ENCODE data around the gene TTLL5.

TTLL5 gene

GRCh38 chr14:75630695-75631452 lies 30.2 kb upstream of the TTLL5 start:
- no peak for TF ChIP-seq ISL1 (CRISPR knock-in tag; IDR thresholded peaks at IDR 0.05)
- no peak for TF ChIP-seq CSDC2 (CRISPR knock-in tag; IDR thresholded peaks at IDR 0.05)
- no peak for TF ChIP-seq OSR1 (CRISPR knock-in tag; IDR thresholded peaks at IDR 0.05)
- TF ChIP-seq ZC3H10 (CRISPR knock-in tag; IDR thresholded peaks at IDR 0.05) = no peak
- no peak for TF ChIP-seq BACH2 (CRISPR knock-in tag; IDR thresholded peaks at IDR 0.05; ENCODE audit: borderline replicate concordance)
- TF ChIP-seq TSHZ2 (CRISPR knock-in tag; IDR thresholded peaks at IDR 0.05) = no peak
- no peak for TF ChIP-seq ZNF8 (CRISPR knock-in tag; IDR thresholded peaks at IDR 0.05)
- TF ChIP-seq TOX (CRISPR knock-in tag; IDR thresholded peaks at IDR 0.05; ENCODE audit: borderline replicate concordance) = no peak
- TF ChIP-seq POU6F1 (CRISPR knock-in tag; IDR thresholded peaks at IDR 0.05; ENCODE audit: borderline replicate concordance, low read depth) = no peak
- TF ChIP-seq CSRNP3 (CRISPR knock-in tag; IDR thresholded peaks at IDR 0.05) = no peak
- TF ChIP-seq ZFP30 (CRISPR knock-in tag; IDR thresholded peaks at IDR 0.05) = no peak
- TF ChIP-seq GLIS3 (CRISPR knock-in tag; IDR thresholded peaks at IDR 0.05) = no peak
- TF ChIP-seq RARB (CRISPR knock-in tag; IDR thresholded peaks at IDR 0.05) = no peak
- no peak for TF ChIP-seq ZNF565 (CRISPR knock-in tag; conservative IDR thresholded peaks at IDR 0.05; ENCODE audit: low read depth)
- no peak for TF ChIP-seq ARNTL (CRISPR knock-in tag; IDR thresholded peaks at IDR 0.05; ENCODE audit: borderline replicate concordance, low read depth)
- no peak for ATAC-seq

- ATAC-seq = no peak
- TF ChIP-seq ZNF565 (CRISPR knock-in tag; conservative IDR thresholded peaks at IDR 0.05; ENCODE audit: low read depth) = no peak
- TF ChIP-seq ZFP30 (CRISPR knock-in tag; IDR thresholded peaks at IDR 0.05) = no peak
- no peak for TF ChIP-seq SNAI2 (CRISPR knock-in tag; IDR thresholded peaks at IDR 0.05)
- TF ChIP-seq, protein P1, sequence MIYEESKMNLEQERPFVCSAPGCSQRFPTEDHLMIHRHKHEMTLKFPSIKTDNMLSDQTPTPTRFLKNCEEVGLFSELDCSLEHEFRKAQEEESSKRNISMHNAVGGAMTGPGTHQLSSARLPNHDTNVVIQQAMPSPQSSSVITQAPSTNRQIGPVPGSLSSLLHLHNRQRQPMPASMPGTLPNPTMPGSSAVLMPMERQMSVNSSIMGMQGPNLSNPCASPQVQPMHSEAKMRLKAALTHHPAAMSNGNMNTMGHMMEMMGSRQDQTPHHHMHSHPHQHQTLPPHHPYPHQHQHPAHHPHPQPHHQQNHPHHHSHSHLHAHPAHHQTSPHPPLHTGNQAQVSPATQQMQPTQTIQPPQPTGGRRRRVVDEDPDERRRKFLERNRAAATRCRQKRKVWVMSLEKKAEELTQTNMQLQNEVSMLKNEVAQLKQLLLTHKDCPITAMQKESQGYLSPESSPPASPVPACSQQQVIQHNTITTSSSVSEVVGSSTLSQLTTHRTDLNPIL (CRISPR knock-in tag; IDR thresholded peaks at IDR 0.05; ENCODE audit: low read depth) = no peak
- TF ChIP-seq, protein P2, sequence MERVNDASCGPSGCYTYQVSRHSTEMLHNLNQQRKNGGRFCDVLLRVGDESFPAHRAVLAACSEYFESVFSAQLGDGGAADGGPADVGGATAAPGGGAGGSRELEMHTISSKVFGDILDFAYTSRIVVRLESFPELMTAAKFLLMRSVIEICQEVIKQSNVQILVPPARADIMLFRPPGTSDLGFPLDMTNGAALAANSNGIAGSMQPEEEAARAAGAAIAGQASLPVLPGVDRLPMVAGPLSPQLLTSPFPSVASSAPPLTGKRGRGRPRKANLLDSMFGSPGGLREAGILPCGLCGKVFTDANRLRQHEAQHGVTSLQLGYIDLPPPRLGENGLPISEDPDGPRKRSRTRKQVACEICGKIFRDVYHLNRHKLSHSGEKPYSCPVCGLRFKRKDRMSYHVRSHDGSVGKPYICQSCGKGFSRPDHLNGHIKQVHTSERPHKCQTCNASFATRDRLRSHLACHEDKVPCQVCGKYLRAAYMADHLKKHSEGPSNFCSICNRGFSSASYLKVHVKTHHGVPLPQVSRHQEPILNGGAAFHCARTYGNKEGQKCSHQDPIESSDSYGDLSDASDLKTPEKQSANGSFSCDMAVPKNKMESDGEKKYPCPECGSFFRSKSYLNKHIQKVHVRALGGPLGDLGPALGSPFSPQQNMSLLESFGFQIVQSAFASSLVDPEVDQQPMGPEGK (CRISPR knock-in tag; IDR thresholded peaks at IDR 0.05; ENCODE audit: borderline replicate concordance) = no peak
- TF ChIP-seq TOX (CRISPR knock-in tag; IDR thresholded peaks at IDR 0.05; ENCODE audit: borderline replicate concordance) = no peak
- no peak for TF ChIP-seq CSDC2 (CRISPR knock-in tag; IDR thresholded peaks at IDR 0.05)
- no peak for TF ChIP-seq OSR1 (CRISPR knock-in tag; IDR thresholded peaks at IDR 0.05)
- TF ChIP-seq GLIS3 (CRISPR knock-in tag; IDR thresholded peaks at IDR 0.05) = no peak
- no peak for TF ChIP-seq ARNTL (CRISPR knock-in tag; IDR thresholded peaks at IDR 0.05; ENCODE audit: borderline replicate concordance, low read depth)
Measured at GRCh38 chr14:75631453-75631831, 29.6 kb upstream of the TTLL5 start.

GRCh38 chr14:75634848-75635247 lies 26.2 kb upstream of the TTLL5 start:
- no peak for ATAC-seq
- TF ChIP-seq RARB (CRISPR knock-in tag; IDR thresholded peaks at IDR 0.05) (no peak), POU6F1 (CRISPR knock-in tag; IDR thresholded peaks at IDR 0.05; ENCODE audit: borderline replicate concordance, low read depth) (no peak), OSR1 (CRISPR knock-in tag; IDR thresholded peaks at IDR 0.05) (no peak), TSHZ2 (CRISPR knock-in tag; IDR thresholded peaks at IDR 0.05) (no peak), CSRNP3 (CRISPR knock-in tag; IDR thresholded peaks at IDR 0.05) (no peak), GLIS3 (CRISPR knock-in tag; IDR thresholded peaks at IDR 0.05) (no peak)

All from SK-N-SH treated with all-trans-retinoic acid at 6 μM for 48 hours (cell line).